Central memory CD8-positive, alpha-beta T cell (primary cell): ENCODE data around the gene ARL14.

Experiments
- ATAC-seq: fragments of 150-1000 bp; cut with Tn5 transposase; replicated peaks from 2 replicates; pipeline ENCODE4 v1.10.0; 2022; ENCODE audit warnings: mild to moderate bottlenecking, moderate FRiP score, moderate number of reproducible peaks; ENCODE audit not compliant: poor library complexity, severe bottlenecking; ENCODE audit errors: extremely low read depth
- DNase-seq, 2 donors: peaks; one replicate each; pipeline ENCODE4 v3.0.0; 2021; ENCODE audit warnings: low spot score in 2 of 2
- H3K27ac Mint-ChIP-seq: one replicate; pipeline ENCODE4 v1.8.0; 2022; ENCODE audit warnings: low read depth, mild to moderate bottlenecking, moderate library complexity, mixed read lengths
- H3K27me3 Mint-ChIP-seq: one replicate; pipeline ENCODE4 v1.8.0; 2022; ENCODE audit warnings: mixed read lengths
- H3K36me3 Mint-ChIP-seq: one replicate; pipeline ENCODE4 v1.8.0; 2022; ENCODE audit warnings: mild to moderate bottlenecking, moderate library complexity, mixed read lengths; ENCODE audit not compliant: insufficient read depth
- H3K4me1 Mint-ChIP-seq: one replicate; pipeline ENCODE4 v1.8.0; 2022; ENCODE audit warnings: mixed read lengths
- H3K4me3 Mint-ChIP-seq: one replicate; pipeline ENCODE4 v1.8.0; 2022; ENCODE audit warnings: mild to moderate bottlenecking, moderate library complexity, mixed read lengths
- H3K9me3 Mint-ChIP-seq: one replicate; pipeline ENCODE4 v1.8.0; 2022; ENCODE audit warnings: mixed read lengths

The ARL14 gene

DNA sequence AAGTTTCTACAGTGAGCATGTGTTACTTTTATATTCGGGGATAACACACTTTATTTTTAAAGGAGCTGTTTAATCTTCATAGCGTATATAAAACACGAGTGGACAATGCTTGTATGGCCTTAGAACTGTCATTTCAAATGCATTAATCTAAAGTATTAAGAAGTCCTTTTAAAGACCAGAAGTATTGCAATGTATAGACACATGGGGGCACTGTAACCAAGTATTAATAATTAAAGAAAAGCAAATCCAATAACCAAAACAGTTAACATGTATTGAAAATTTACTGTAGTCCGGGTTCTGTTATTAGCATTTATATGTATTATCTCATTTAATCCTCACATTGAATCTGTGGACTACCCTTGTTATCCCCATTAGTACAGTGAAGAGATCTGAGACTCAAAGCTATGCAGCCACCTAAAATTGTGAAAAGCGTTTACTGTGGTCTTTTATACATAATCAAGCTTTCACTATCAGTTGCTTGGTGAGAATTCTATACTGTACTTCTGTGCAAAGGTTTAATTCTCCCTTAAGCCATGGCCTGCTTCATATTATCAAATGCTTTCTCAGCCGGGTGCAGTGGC, 10.1 kb downstream of the ARL14 start:
- Mint-ChIP-seq H3K9me3 (no peaks in the 10 kb centered on the region), H3K4me3 (no peak overlapping the region), H3K27ac (no peak overlapping the region), H3K27me3 (no peaks in the 10 kb centered on the region), H3K4me1 (no peaks in the 10 kb centered on the region), H3K36me3 (peaks cover 1% of the 10 kb centered on the region)
- DNase-seq, result no peak
- no peak for ATAC-seq

DNA sequence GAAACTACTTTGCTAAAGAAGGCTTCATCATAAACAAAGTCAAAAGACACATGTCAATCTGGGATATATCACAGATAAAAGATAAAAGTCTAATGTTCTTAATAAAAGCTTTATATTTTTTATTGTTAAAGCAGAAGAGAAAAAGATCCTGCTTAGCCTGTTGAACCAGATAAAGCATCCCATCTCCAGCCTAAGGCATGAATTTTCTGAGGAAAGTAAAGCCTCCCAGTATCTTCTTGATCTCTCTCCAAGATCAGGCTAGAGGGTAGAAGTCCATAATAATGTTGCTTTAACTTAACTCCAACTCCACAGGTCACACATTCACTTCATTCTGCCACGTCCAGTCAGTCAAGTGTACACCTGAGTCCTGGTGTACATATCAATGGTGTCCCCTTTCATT, 14.2 kb downstream of the ARL14 start:
- H3K4me3 Mint-ChIP-seq, result no peak overlapping the region
- DNase-seq, result no peak
- no peak overlapping the region for H3K27ac Mint-ChIP-seq
- H3K27me3 Mint-ChIP-seq, result no peaks in the 10 kb centered on the region
- H3K9me3 Mint-ChIP-seq, result no peaks in the 10 kb centered on the region
- H3K4me1 Mint-ChIP-seq, result peaks cover 7% of the 10 kb centered on the region
- peaks cover 1% of the 10 kb centered on the region for H3K36me3 Mint-ChIP-seq
- no peak for ATAC-seq

GRCh38 chr3:160691962-160692361, 15.0 kb downstream of the ARL14 start:
- no peaks in the 10 kb centered on the region for H3K27me3 Mint-ChIP-seq
- H3K27ac Mint-ChIP-seq, result no peak overlapping the region
- peaks cover 1% of the 10 kb centered on the region for H3K36me3 Mint-ChIP-seq
- H3K4me3 Mint-ChIP-seq, result no peak overlapping the region
- DNase-seq (no peak), ATAC-seq (no peak)
- peaks cover 7% of the 10 kb centered on the region for H3K4me1 Mint-ChIP-seq
- H3K9me3 Mint-ChIP-seq, result no peaks in the 10 kb centered on the region

GRCh38 chr3:160693191-160693590, 16.2 kb downstream of the ARL14 start:
- Mint-ChIP-seq H3K4me1 (peaks cover 7% of the 10 kb centered on the region), H3K4me3 (no peak overlapping the region), H3K36me3 (no peaks in the 10 kb centered on the region), H3K9me3 (no peaks in the 10 kb centered on the region), H3K27me3 (no peaks in the 10 kb centered on the region), H3K27ac (no peak overlapping the region)
- DNase-seq (no peak), ATAC-seq (no peak)

DNA sequence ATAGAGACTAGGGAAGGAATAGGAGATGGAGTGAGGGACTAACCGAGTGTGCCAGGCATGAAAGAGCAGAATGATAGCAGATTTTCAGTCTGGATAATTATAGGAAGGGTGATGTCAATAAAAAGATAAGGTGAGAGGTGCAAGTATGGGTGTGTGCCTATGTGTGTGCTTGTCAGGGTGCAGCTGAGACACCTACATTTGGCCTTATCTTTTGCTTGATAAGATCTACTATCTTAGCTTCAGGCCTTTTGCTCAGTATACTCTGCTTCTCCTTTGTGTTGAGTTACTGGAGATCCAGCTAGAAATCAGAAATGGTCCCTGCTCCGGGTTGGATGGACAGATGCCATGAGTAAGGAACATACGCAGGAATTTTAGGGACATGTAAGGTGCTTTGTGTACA, 17.4 kb downstream of the ARL14 start:
- Mint-ChIP-seq H3K4me1 (peaks cover 7% of the 10 kb centered on the region), H3K27ac (no peak overlapping the region), H3K27me3 (no peaks in the 10 kb centered on the region), H3K9me3 (no peaks in the 10 kb centered on the region), H3K4me3 (no peak overlapping the region), H3K36me3 (no peaks in the 10 kb centered on the region)
- no peak for DNase-seq
- no peak for ATAC-seq

GRCh38 chr3:160695003-160695402, 18.0 kb downstream of the ARL14 start:
- H3K27me3 Mint-ChIP-seq, result peaks cover 5% of the 10 kb centered on the region
- ATAC-seq (no peak), DNase-seq (no peak)
- no peaks in the 10 kb centered on the region for H3K9me3 Mint-ChIP-seq
- H3K4me1 Mint-ChIP-seq, result peaks cover 7% of the 10 kb centered on the region
- H3K4me3 Mint-ChIP-seq, result no peak overlapping the region
- no peaks in the 10 kb centered on the region for H3K36me3 Mint-ChIP-seq
- no peak overlapping the region for H3K27ac Mint-ChIP-seq

DNA sequence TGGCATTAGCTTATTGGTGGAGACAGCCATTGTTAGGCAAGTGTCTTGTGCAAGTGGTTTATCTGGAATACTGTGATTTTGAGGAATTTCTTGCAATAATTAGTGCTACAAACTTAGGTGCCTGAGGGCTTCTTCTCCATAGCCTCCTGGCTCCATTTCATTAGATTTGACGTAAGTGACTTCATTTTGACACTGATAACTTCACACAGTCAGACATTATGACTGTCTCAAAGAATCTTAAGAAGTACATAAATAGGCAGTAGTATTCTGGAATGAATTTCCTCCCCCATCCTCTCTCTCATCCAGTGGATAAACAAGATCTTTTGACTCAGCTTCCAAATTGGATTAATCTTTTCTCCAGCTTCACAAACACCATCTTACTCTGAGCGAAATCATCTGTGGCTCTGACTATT, 19.0 kb downstream of the ARL14 start:
- no peaks in the 10 kb centered on the region for H3K9me3 Mint-ChIP-seq
- no peak for DNase-seq
- peaks cover 7% of the 10 kb centered on the region for H3K4me1 Mint-ChIP-seq
- no peak overlapping the region for H3K27ac Mint-ChIP-seq
- no peak overlapping the region for H3K4me3 Mint-ChIP-seq
- H3K36me3 Mint-ChIP-seq, result no peaks in the 10 kb centered on the region
- ATAC-seq, result no peak
- H3K27me3 Mint-ChIP-seq, result peaks cover 14% of the 10 kb centered on the region

- H3K27me3 Mint-ChIP-seq, result peaks cover 23% of the 10 kb centered on the region
- no peaks in the 10 kb centered on the region for H3K9me3 Mint-ChIP-seq
- no peak for DNase-seq
- H3K27ac Mint-ChIP-seq, result no peak overlapping the region
- peaks cover 2% of the 10 kb centered on the region for H3K4me1 Mint-ChIP-seq
- no peaks in the 10 kb centered on the region for H3K36me3 Mint-ChIP-seq
- H3K4me3 Mint-ChIP-seq, result no peak overlapping the region
- ATAC-seq, result no peak
Measured at GRCh38 chr3:160697637-160698380, 20.8 kb downstream of the ARL14 start.

- Mint-ChIP-seq H3K36me3 (no peaks in the 10 kb centered on the region), H3K27ac (no peak overlapping the region), H3K9me3 (no peaks in the 10 kb centered on the region), H3K4me3 (no peak overlapping the region), H3K4me1 (no peaks in the 10 kb centered on the region), H3K27me3 (peaks cover 32% of the 10 kb centered on the region)
- ATAC-seq (no peak), DNase-seq (no peak)
Measured at GRCh38 chr3:160698599-160699195, 21.7 kb downstream of the ARL14 start.

GRCh38 chr3:160701490-160701889, 24.5 kb downstream of the ARL14 start:
- no peaks in the 10 kb centered on the region for H3K9me3 Mint-ChIP-seq
- no peak for DNase-seq
- H3K27ac Mint-ChIP-seq, result no peak overlapping the region
- H3K4me1 Mint-ChIP-seq, result no peaks in the 10 kb centered on the region
- no peak overlapping the region for H3K4me3 Mint-ChIP-seq
- no peaks in the 10 kb centered on the region for H3K36me3 Mint-ChIP-seq
- H3K27me3 Mint-ChIP-seq, result peaks cover 55% of the 10 kb centered on the region
- no peak for ATAC-seq

- no peak overlapping the region for H3K27ac Mint-ChIP-seq
- no peaks in the 10 kb centered on the region for H3K9me3 Mint-ChIP-seq
- no peaks in the 10 kb centered on the region for H3K36me3 Mint-ChIP-seq
- peaks cover 63% of the 10 kb centered on the region for H3K27me3 Mint-ChIP-seq
- ATAC-seq, result no peak
- no peak for DNase-seq
- H3K4me3 Mint-ChIP-seq, result no peak overlapping the region
- H3K4me1 Mint-ChIP-seq, result no peaks in the 10 kb centered on the region
Measured at GRCh38 chr3:160702290-160702689, 25.3 kb downstream of the ARL14 start.

GRCh38 chr3:160703974-160704373, 27.0 kb downstream of the ARL14 start:
- Mint-ChIP-seq H3K27ac (no peak overlapping the region), H3K36me3 (no peaks in the 10 kb centered on the region), H3K4me3 (no peak overlapping the region), H3K9me3 (no peaks in the 10 kb centered on the region), H3K4me1 (no peaks in the 10 kb centered on the region), H3K27me3 (peaks cover 80% of the 10 kb centered on the region)
- no peak for ATAC-seq
- no peak for DNase-seq

DNA sequence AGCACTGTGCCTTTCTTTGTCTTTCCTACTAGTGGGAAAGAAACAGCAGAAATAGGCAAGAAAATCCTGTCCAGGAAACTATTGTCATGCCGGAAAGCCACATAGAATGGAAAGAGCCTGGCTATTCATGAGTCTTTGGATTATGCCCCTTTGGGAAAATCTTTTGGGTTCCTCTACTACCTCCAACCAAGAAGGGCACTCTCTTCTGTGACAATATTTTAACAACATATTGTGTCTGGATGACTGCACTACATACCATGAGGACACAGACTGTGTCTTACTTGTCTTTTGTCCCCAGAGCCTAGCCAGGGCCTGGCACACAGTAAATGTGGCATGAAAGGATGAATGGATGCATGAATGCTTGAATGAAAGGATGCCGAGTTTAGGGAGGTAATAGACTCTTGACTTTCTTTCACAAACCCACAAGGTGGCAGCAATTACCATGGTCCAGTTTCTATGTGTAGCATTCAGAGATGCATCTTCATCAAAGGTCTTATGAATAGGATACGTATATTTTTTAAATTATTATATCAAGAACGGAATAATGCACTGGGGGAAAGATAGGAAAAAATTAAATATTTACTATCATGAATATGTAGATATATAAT, 30.3 kb downstream of the ARL14 start:
- ATAC-seq, result no peak
- Mint-ChIP-seq H3K4me3 (no peak overlapping the region), H3K27ac (no peak overlapping the region), H3K4me1 (no peaks in the 10 kb centered on the region), H3K9me3 (no peaks in the 10 kb centered on the region), H3K27me3 (peaks cover 78% of the 10 kb centered on the region), H3K36me3 (no peaks in the 10 kb centered on the region)
- no peak for DNase-seq
